H54 (cell line): ENCODE results near the gene ATAD1.
"Not testable (repeated sequence)": the region's sequence is repeated elsewhere in the genome, so short reads cannot be mapped to it uniquely, and the experiment has no call there.

Experiments used
- DNase-seq: peaks from one replicate; pipeline ENCODE4 v3.0.0; 2011; ENCODE audit warnings: low spot score, mixed read lengths; ENCODE audit not compliant: insufficient read length
- FAIRE-seq: peaks from 3 replicates; lab custom pipeline; 2011; peaks lifted over from hg19 to GRCh38; lab: Jason Lieb, UNC
- POLR2A ChIP-seq: IDR thresholded peaks from 2 replicates; pipeline ENCODE4 v1.6.1; 2011; ENCODE audit warnings: low read depth, mild to moderate bottlenecking, low read length

ATAD1 gene

GRCh38 chr10:87764072-87764934 lies 53.7 kb downstream of the ATAD1 start:
- TF ChIP-seq POLR2A = no peak
- no peak for DNase-seq
- FAIRE-seq = no peak

- DNase-seq (no peak), FAIRE-seq (peak; percentile 79)
- TF ChIP-seq POLR2A = no peak
These were observed 54.8 kb downstream of the ATAD1 start for GRCh38 chr10:87763086-87763861.

GRCh38 chr10:87761892-87762291 lies 56.1 kb downstream of the ATAD1 start:
- DNase-seq (no peak), FAIRE-seq (peak; percentile 99)
- TF ChIP-seq POLR2A = no peak

- FAIRE-seq (peak; percentile 38), DNase-seq (no peak)
- TF ChIP-seq POLR2A = no peak
These were observed 56.9 kb downstream of the ATAD1 start for GRCh38 chr10:87761153-87761552.

GRCh38 chr10:87760195-87760905 lies 57.7 kb downstream of the ATAD1 start:
- no peak for TF ChIP-seq POLR2A
- DNase-seq = no peak
- FAIRE-seq = peak; percentile 68

GRCh38 chr10:87759551-87759950 lies 58.5 kb downstream of the ATAD1 start:
- no peak for DNase-seq
- FAIRE-seq = no peak
- TF ChIP-seq POLR2A = no peak

- no peak for TF ChIP-seq POLR2A
- DNase-seq (no peak), FAIRE-seq (peak; percentile 68)
These were observed 60.3 kb downstream of the ATAD1 start for GRCh38 chr10:87757685-87758084.

GRCh38 chr10:87753995-87754866 lies 63.8 kb downstream of the ATAD1 start:
- no peak for DNase-seq
- no peak for TF ChIP-seq POLR2A
- FAIRE-seq = peak; percentile 95

- no peak for FAIRE-seq
- TF ChIP-seq POLR2A = no peak
These were observed 65.5 kb downstream of the ATAD1 start for GRCh38 chr10:87752566-87752965.

GRCh38 chr10:87751274-87751673 lies 66.8 kb downstream of the ATAD1 start:
- FAIRE-seq (no peak), DNase-seq (no peak)
- no peak for TF ChIP-seq POLR2A

More at GRCh38 chr10:87752566-87752965, 65.5 kb downstream of the ATAD1 start:
- DNase-seq = no peak

GRCh38 chr10:87750817-87751216 lies 67.2 kb downstream of the ATAD1 start:
- FAIRE-seq (no peak), DNase-seq (no peak)
- TF ChIP-seq POLR2A = no peak

GRCh38 chr10:87750001-87750671 lies 67.9 kb downstream of the ATAD1 start:
- no peak for TF ChIP-seq POLR2A
- FAIRE-seq (peak; percentile 93), DNase-seq (no peak)

- DNase-seq, FAIRE-seq: not testable (repeated sequence)
These were observed 69.8 kb downstream of the ATAD1 start for GRCh38 chr10:87748244-87748643.
